SH-SY5Y (cell line): ENCODE results near the gene RHOB.

Experiments used
- GATA2 ChIP-seq: IDR thresholded peaks from 2 replicates; pipeline ENCODE4 v1.6.1; 2011; ENCODE audit warnings: mild to moderate bottlenecking, low read depth, low read length
- GATA3 ChIP-seq: IDR thresholded peaks from 2 replicates; pipeline ENCODE4 v1.6.1; 2011; ENCODE audit warnings: low read depth, mild to moderate bottlenecking, low read length, moderate library complexity

Gene RHOB

GRCh38 chr2:20451761-20452499, 5.1 kb downstream of the RHOB start:
- TF ChIP-seq GATA2 (no peak), GATA3 (no peak)

DNA sequence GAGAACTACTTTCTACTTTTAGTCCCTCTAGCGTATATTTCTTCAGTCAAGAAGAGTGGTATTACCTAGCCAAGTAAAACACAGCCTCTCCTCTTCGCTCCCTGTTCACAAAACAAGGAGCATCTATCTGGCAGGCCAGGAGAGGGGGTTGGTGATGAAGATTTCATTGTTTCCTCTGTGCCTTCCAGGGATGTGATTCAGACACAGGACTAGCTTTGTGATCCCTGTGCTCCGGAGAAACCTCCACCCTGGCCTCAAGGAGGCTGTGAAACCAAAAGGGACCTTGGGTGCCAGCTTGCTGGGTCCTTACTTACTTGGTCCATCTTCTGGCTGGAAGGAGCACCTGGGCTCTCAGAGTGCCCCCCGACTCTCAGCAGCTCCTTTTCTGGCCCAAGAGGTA, 5.7 kb downstream of the RHOB start:
- TF ChIP-seq GATA2 (no peak), GATA3 (no peak)

GRCh38 chr2:20453087-20453486, 6.2 kb downstream of the RHOB start:
- no peak for TF ChIP-seq GATA3
- no peak for TF ChIP-seq GATA2

GRCh38 chr2:20454036-20454981, 7.4 kb downstream of the RHOB start:
- TF ChIP-seq GATA2 = no peak
- TF ChIP-seq GATA3 = no peak

- no peak for TF ChIP-seq GATA2
- TF ChIP-seq GATA3 = no peak
Measured at GRCh38 chr2:20455076-20455587, 8.3 kb downstream of the RHOB start.

DNA sequence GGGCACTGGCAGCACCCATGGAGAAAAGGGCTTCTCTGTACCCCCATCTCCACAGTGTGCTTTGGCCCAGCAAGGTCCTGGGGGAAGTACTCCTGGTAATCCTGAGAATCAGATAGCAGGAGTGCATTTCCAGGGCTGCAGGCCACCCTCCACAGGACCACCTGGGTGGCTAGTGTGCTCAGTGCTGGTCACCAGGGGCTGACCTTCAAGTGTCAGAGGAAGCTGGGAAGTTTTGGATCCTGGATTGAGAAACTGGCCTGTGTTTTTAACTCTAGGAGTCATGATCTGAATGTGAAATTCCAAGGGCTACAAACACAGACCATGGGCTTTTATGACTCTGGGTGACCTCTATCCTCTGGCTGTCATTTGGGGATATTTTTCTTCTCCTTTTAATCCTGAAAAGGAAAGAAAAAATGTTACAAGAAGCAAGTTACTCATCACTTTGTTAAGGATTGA, 9.3 kb downstream of the RHOB start:
- TF ChIP-seq GATA2 = no peak
- TF ChIP-seq GATA3 = no peak

- TF ChIP-seq GATA2 (no peak), GATA3 (no peak)
Measured at GRCh38 chr2:20456636-20457426, 10.0 kb downstream of the RHOB start.

DNA sequence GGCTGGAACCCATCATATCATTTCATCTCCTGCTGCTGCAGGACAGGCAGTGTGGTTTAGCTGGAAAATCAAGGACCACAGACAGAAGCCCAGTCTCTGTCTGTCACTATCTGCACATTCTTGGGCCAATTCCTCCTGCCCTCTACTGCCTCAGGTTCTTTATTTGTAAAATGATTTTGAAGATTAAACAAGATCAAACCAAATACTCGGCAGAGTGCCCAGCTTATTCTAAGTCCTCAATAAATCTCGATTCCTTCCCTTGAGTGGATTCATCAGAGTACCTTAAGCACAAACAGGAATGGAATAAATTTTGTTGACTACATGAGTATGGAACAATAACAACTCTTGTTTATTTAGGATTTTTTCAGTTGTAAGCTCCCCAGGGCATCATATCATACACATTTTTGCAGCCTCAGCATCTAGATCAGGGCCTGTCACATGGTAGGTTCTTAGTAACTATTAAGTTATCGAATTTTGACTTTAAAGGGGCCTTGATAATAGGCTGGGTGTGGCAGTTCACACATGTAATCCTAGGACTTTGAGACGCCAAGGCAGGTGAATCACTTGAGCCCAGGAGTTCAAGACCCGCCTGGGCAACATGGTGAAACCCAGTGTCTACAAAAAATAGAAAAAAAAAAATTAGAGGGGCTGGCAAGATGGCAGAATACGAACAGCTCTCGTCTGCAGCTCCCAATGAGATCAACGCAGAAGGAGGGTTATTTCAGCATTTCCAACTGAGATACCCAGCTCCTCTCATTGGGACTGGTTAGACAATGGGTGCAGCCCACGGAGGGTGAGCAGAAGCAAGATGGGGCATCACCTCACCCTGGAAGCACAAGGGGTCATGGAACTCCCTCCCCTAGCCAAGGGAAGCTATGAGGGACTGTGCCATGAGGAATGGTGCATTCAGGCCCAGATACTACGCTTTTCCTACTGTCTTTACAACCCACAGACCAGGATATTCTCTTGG, 11.1 kb downstream of the RHOB start:
- TF ChIP-seq GATA3 (no peak), GATA2 (peak; percentile 54; the same call in 1 of the 2 replicates)

DNA sequence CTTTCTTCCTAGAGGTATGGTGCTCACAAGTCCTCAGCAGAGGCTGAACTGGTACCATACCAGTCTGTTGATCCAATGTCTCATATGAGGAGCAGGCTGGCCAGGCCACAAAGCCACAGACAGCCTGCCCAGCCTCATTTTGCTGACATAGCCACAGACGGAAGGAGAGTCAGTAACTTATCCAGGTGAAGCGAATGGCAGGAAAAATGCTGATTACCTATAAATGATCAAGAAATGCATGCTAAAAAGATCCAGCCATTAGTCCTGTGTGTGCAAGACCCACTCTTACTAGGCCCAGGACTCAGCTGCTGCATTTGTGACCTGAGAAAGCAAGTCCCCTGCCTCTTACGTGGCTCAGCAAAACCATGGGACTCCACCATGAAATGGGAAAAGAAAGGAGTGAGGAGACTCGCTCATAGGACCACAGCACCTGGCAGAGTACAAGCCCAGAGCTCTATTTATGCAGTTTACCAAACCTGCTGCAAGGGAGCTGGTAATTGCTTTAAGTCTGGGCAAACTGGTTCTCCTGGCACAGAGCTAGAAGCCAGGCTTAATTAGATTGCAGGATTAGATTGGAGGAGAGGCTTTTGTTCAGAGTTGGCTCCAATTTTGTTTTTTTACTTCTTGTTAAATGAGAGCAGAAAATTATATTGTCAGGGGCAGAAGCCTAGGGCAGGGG, 19.0 kb downstream of the RHOB start:
- no peak for TF ChIP-seq GATA3
- TF ChIP-seq GATA2 = peak; percentile 81

- TF ChIP-seq GATA2 (no peak), GATA3 (no peak)
Measured at GRCh38 chr2:20467789-20468548, 21.1 kb downstream of the RHOB start.
